ENCODE measurements around the gene STK33. TPM values are rescaled to one million over a fixed set of nuclear protein-coding genes. Genes with fewer than 3 reads are reported as not detected.
A peak's percentile ranks its signal among the peaks of the same experiment; 100 is the strongest.

The STK33 gene
- total RNA-seq, 3 donors from 2014 or later = 0.33 to 2.4 (median 1.2) TPM

- DNase-seq (ENCODE audit: low spot score in 2 of 2) = no peak
- peaks cover 0 to 5% of the 10 kb centered on the region in 2 donors for H3K4me1 ChIP-seq
- TF ChIP-seq CTCF (IDR thresholded peaks at IDR 0.05) (no peak), POLR2A (IDR thresholded peaks at IDR 0.05) (no peak)
- no peaks in the 10 kb centered on the region for H3K36me3 ChIP-seq
- peak overlapping the region; percentile 42 to 55 (median 48) for H3K4me3 ChIP-seq
- peaks cover 0 to 18% of the 10 kb centered on the region in 2 donors for H3K27me3 ChIP-seq
- H3K9me3 ChIP-seq = no peaks in the 10 kb centered on the region
- H3K27ac ChIP-seq = no peak overlapping the region
- intact Hi-C loops (cut with DNase I; ENCODE audit: low total_unique reads) = no loop called here
Observed at GRCh38 chr11:8593455-8593854, 573 bp downstream of the STK33 start.

- no peaks in the 10 kb centered on the region for H3K36me3 ChIP-seq
- TF ChIP-seq POLR2AphosphoS5 (IDR thresholded peaks at IDR 0.05) = no peak
- no peak for TF ChIP-seq POLR2A (IDR thresholded peaks at IDR 0.05)
- no peak for TF ChIP-seq CTCF (IDR thresholded peaks at IDR 0.05)
- intact Hi-C loops (cut with DNase I; ENCODE audit: low total_unique reads) = no loop called here
- H3K9me3 ChIP-seq = peaks cover 0 to 7% of the 10 kb centered on the region in 2 donors
- H3K4me3 ChIP-seq = no peak overlapping the region
- H3K27me3 ChIP-seq = peaks cover 0 to 3% of the 10 kb centered on the region in 2 donors
- DNase-seq (ENCODE audit: low spot score in 2 of 2) = no peak
- no peaks in the 10 kb centered on the region for H3K4me1 ChIP-seq
- no peak overlapping the region for H3K27ac ChIP-seq
Observed at GRCh38 chr11:8587915-8588314, 6.1 kb downstream of the STK33 start.

- Histone ChIP-seq H3K27ac (no peak overlapping the region), H3K4me1 (no peaks in the 10 kb centered on the region), H3K9me3 (peaks cover 0 to 7% of the 10 kb centered on the region in 2 donors), H3K4me3 (no peak overlapping the region), H3K36me3 (no peaks in the 10 kb centered on the region), H3K27me3 (peaks cover 0 to 3% of the 10 kb centered on the region in 2 donors)
- no peak for DNase-seq (ENCODE audit: low spot score in 2 of 2)
- intact Hi-C loops (cut with DNase I; ENCODE audit: low total_unique reads) = no loop called here
- TF ChIP-seq CTCF (IDR thresholded peaks at IDR 0.05) (no peak), POLR2A (IDR thresholded peaks at IDR 0.05) (no peak), POLR2AphosphoS5 (IDR thresholded peaks at IDR 0.05) (no peak)
Observed at GRCh38 chr11:8586805-8587204, 7.2 kb downstream of the STK33 start.

GRCh38 chr11:8586184-8586583, 7.8 kb downstream of the STK33 start:
- Histone ChIP-seq H3K4me1 (no peaks in the 10 kb centered on the region), H3K9me3 (peaks cover 0 to 7% of the 10 kb centered on the region in 2 donors), H3K27me3 (peaks cover 0 to 3% of the 10 kb centered on the region in 2 donors), H3K36me3 (no peaks in the 10 kb centered on the region), H3K27ac (no peak overlapping the region), H3K4me3 (no peak overlapping the region)
- DNase-seq (ENCODE audit: low spot score in 2 of 2) = no peak
- intact Hi-C loops (cut with DNase I; ENCODE audit: low total_unique reads) = no loop called here
- TF ChIP-seq POLR2AphosphoS5 (IDR thresholded peaks at IDR 0.05) = no peak
- no peak for TF ChIP-seq CTCF (IDR thresholded peaks at IDR 0.05)
- no peak for TF ChIP-seq POLR2A (IDR thresholded peaks at IDR 0.05)

GRCh38 chr11:8584511-8584910, 9.5 kb downstream of the STK33 start:
- H3K4me3 ChIP-seq = no peak overlapping the region
- peaks cover 0 to 7% of the 10 kb centered on the region in 2 donors for H3K9me3 ChIP-seq
- intact Hi-C loops (cut with DNase I; ENCODE audit: low total_unique reads) = no loop called here
- H3K36me3 ChIP-seq = no peaks in the 10 kb centered on the region
- no peaks in the 10 kb centered on the region for H3K4me1 ChIP-seq
- TF ChIP-seq POLR2A (IDR thresholded peaks at IDR 0.05) (no peak), POLR2AphosphoS5 (IDR thresholded peaks at IDR 0.05) (no peak), CTCF (IDR thresholded peaks at IDR 0.05) (no peak)
- DNase-seq (ENCODE audit: low spot score in 2 of 2) = no peak
- no peak overlapping the region for H3K27ac ChIP-seq
- no peaks in the 10 kb centered on the region for H3K27me3 ChIP-seq
